IMR-90 (cell line): ENCODE measurements around the gene ARHGAP18. TPM values are rescaled to one million over a fixed set of nuclear protein-coding genes. Genes with fewer than 3 reads are reported as not detected.

Experiments used
- ATAC-seq: fragments of 200-7000 bp; cut with Tn5 transposase; 2 replicates; pipeline ENCODE4 v1.9.1; 2020; ENCODE audit warnings: low read depth, mild to moderate bottlenecking, moderate library complexity
- BruUV-seq: library from RNA; stranded (reverse); fragments of 400-500 nt; replicated peaks from 2 replicates; lab custom pipeline; 2021; lab: Mats Ljungman, UMichigan
- CTCF ChIA-PET: fragments of 300-600 bp; formaldehyde crosslinking; extraction: SDS; loops from one replicate; lab custom pipeline; 2021; ENCODE audit warnings: antibody characterized with exemption; lab: Yijun Ruan, JAX
- POLR2A ChIA-PET: fragments of 300-600 bp; sonication (Branson Sonifier 250); formaldehyde crosslinking; loops from one replicate; lab custom pipeline; 2022; ENCODE audit warnings: antibody characterized with exemption; ENCODE audit not compliant: unreplicated experiment; lab: Charles Lee
- DNase-seq: peaks from one replicate; pipeline ENCODE4 v3.0.0; 2013
- H2AFZ ChIP-seq: replicated peaks from 2 replicates; pipeline ENCODE3; 2013; ENCODE audit warnings: low read length, mild to moderate bottlenecking; ENCODE audit not compliant: poor library complexity
- H2AK5ac ChIP-seq: 2 replicates; pipeline ENCODE4 v1.6.1; 2013; ENCODE audit warnings: low read depth, low read length, inconsistent platforms
- H2AK9ac ChIP-seq: replicated peaks from 2 replicates; pipeline ENCODE3; 2013; ENCODE audit warnings: mild to moderate bottlenecking, low read depth, low read length, moderate library complexity; ENCODE audit not compliant: poor library complexity
- H2BK120ac ChIP-seq: 2 replicates; pipeline ENCODE4 v1.6.1; 2013; ENCODE audit warnings: low read depth, low read length, inconsistent platforms
- H2BK15ac ChIP-seq: 3 replicates; pipeline ENCODE4 v1.6.1; 2013; ENCODE audit warnings: low read depth, low read length, inconsistent platforms
- H2BK20ac ChIP-seq: 2 replicates; pipeline ENCODE4 v1.6.1; 2013; ENCODE audit warnings: low read depth, mild to moderate bottlenecking, inconsistent platforms, low read length, moderate library complexity
- H2BK5ac ChIP-seq: 2 replicates; pipeline ENCODE4 v1.6.1; 2013; ENCODE audit warnings: mild to moderate bottlenecking, low read depth, low read length, inconsistent platforms; ENCODE audit not compliant: poor library complexity, severe bottlenecking
- H3K14ac ChIP-seq: replicated peaks from 2 replicates; pipeline ENCODE4 v1.6.1; 2013; ENCODE audit warnings: low read depth, low read length, inconsistent platforms
- H3K18ac ChIP-seq: 2 replicates; pipeline ENCODE4 v1.6.1; 2013; ENCODE audit warnings: low read depth, low read length, control low read depth
- H3K23ac ChIP-seq: 2 replicates; pipeline ENCODE4 v1.6.1; 2013; ENCODE audit warnings: low read depth, low read length, inconsistent platforms
- H3K27ac ChIP-seq: 2 replicates; pipeline ENCODE4 v1.5.1; 2013; ENCODE audit warnings: mild to moderate bottlenecking, control low read depth, low read length; ENCODE audit not compliant: insufficient read depth
- H3K27me3 ChIP-seq: 2 replicates; pipeline ENCODE4 v1.6.1; 2013; ENCODE audit warnings: low read length; ENCODE audit not compliant: control insufficient read depth, insufficient read depth
- H3K36me3 ChIP-seq: 2 replicates; pipeline ENCODE4 v1.6.1; 2013; ENCODE audit warnings: low read length, mixed read lengths; ENCODE audit not compliant: control insufficient read depth, insufficient read depth
- H3K4ac ChIP-seq: 2 replicates; pipeline ENCODE4 v1.6.1; 2013; ENCODE audit warnings: low read depth, low read length, inconsistent platforms
- H3K4me1 ChIP-seq: 2 replicates; pipeline ENCODE4 v1.6.1; 2013; ENCODE audit warnings: low read length, mixed read lengths; ENCODE audit not compliant: control insufficient read depth, insufficient read depth
- H3K4me2 ChIP-seq: 2 replicates; pipeline ENCODE4 v1.6.1; 2013; ENCODE audit warnings: low read depth, mild to moderate bottlenecking, control low read depth, low read length, moderate library complexity
- H3K4me3 ChIP-seq: 2 replicates; pipeline ENCODE4 v1.5.1; 2013; ENCODE audit warnings: low read depth, mild to moderate bottlenecking, control low read depth, low read length, moderate library complexity; ENCODE audit not compliant: insufficient read depth
- H3K56ac ChIP-seq: 2 replicates; pipeline ENCODE4 v1.6.1; 2013; ENCODE audit warnings: low read length, inconsistent platforms; ENCODE audit not compliant: insufficient read depth; ENCODE audit errors: extremely low read depth
- H3K79me1 ChIP-seq, 2 experiments: 2 replicates each; pipeline ENCODE4 v1.6.1; 2013; ENCODE audit warnings: low read length in 2 of 2, inconsistent platforms in 1 of 2, low read depth in 1 of 2
- H3K9ac ChIP-seq: 2 replicates; pipeline ENCODE4 v1.6.1; 2013; ENCODE audit warnings: low read depth, low read length, control low read depth
- H3K9me1 ChIP-seq: 2 replicates; pipeline ENCODE4 v1.6.1; 2013; ENCODE audit warnings: low read length, inconsistent platforms; ENCODE audit not compliant: insufficient read depth
- H3K9me3 ChIP-seq: 2 replicates; pipeline ENCODE4 v1.6.1; 2013; ENCODE audit warnings: low read length; ENCODE audit not compliant: control insufficient read depth, insufficient read depth
- H4K20me1 ChIP-seq: 2 replicates; pipeline ENCODE4 v1.6.1; 2013; ENCODE audit warnings: low read length, inconsistent platforms; ENCODE audit not compliant: insufficient read depth
- H4K5ac ChIP-seq: 2 replicates; pipeline ENCODE4 v1.6.1; 2013; ENCODE audit warnings: mild to moderate bottlenecking, low read depth, low read length, control low read depth
- H4K8ac ChIP-seq, 2 experiments: 2 replicates each; pipeline ENCODE4 v1.6.1; 2013; ENCODE audit warnings: low read depth in 2 of 2, low read length in 2 of 2, control low read depth in 1 of 2, inconsistent platforms in 1 of 2
- H4K91ac ChIP-seq: 2 replicates; pipeline ENCODE4 v1.6.1; 2013; ENCODE audit warnings: low read depth, low read length, inconsistent platforms; ENCODE audit not compliant: insufficient read depth
- POLR2A ChIP-seq: IDR thresholded peaks from 2 replicates; pipeline ENCODE4 v1.6.1; 2012; ENCODE audit warnings: mild to moderate bottlenecking, low read depth, low read length
- SMC3 ChIP-seq: fragments of 150-350 bp; IDR thresholded peaks from 2 replicates; pipeline ENCODE4 v1.6.1; 2016; ENCODE audit warnings: low read depth, mild to moderate bottlenecking, antibody characterized with exemption, low read length, moderate library complexity
- WGBS, 2 experiments: methylation state at CpG; one replicate each; pipeline versions ENCODE4 v1.1.5 to v1.1.7; 2013; ENCODE audit warnings: missing lambda C conversion rate in 2 of 2; ENCODE audit not compliant: insufficient read length in 1 of 2; ENCODE audit errors: extremely low coverage in 2 of 2; 5-methylcytosine and 5-hydroxymethylcytosine counted together
- dilution Hi-C: fragments of 300-500 bp; cut with HindIII; formaldehyde crosslinking; loops from one replicate; pipeline ENCODE4 v1.14.3; 2018; ENCODE audit warnings: low sequenced_read_pairs; ENCODE audit not compliant: unreplicated experiment
- in situ Hi-C: fragments of 300-500 bp; cut with MboI; formaldehyde crosslinking; loops from 3 replicates; pipeline ENCODE4 v1.14.3; 2019; ENCODE audit warnings: low sequenced_read_pairs, inconsistent platforms, mixed read lengths
- intact Hi-C: fragments of 100-400 bp; cut with micrococcal nuclease; formaldehyde crosslinking; loops from 2 replicates; pipeline ENCODE4 v1.10.0; 2022
- polyA plus RNA-seq, 3 experiments: library from polyadenylated mRNA; depleted of rRNA; stranded (reverse); fragments of >200 nt; gene quantifications; 2 replicates each; pipeline ENCODE4 v1.2.3, GENCODE V29; 2012; ENCODE audit warnings: low replicate concordance in 1 of 3
- total RNA-seq: library from RNA; depleted of rRNA; stranded (reverse); fragments of >200 nt; gene quantifications from 2 replicates; pipeline ENCODE4 v1.2.3, GENCODE V29; 2012

Gene ARHGAP18
- total and polyA plus RNA-seq, 2 of the 4 experiments (the other 2 are of a cell fraction): 6.2 to 17.0 TPM

DNA sequence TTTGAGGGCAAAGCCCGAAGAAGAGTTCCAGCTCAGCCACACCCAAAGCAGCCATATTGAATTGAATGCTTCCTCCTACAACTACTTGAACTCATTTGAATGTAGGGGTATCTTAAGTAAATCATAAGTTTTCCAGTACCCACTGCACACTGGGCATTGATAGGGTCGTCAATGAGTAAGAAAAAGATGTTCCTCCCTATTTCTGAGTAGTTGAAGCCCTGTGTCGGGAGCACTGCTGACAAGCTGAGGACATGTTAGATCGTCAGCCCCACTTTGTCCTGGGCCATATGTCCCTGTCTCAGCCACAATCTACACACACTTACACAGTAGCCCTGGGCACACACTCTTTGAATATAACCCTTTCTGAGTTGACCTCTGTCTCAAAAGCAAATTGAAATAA lies 105.7 kb downstream of the ARHGAP18 start:
- intact Hi-C loops: no loop called here

More for the DNA sequence above, 105.7 kb downstream of the ARHGAP18 start:
- Histone ChIP-seq H2AK9ac (no peak overlapping the region), H3K27me3 (no peaks in the 10 kb centered on the region), H2BK120ac (no peak overlapping the region), H3K4me1 (peaks cover 4% of the 10 kb centered on the region; the same call in 1 of the 2 replicates), H4K5ac (no peak overlapping the region), H2BK20ac (no peak overlapping the region), H2AFZ (no peak overlapping the region), H4K8ac (no peak overlapping the region; a peak in 1 of 4 replicates), H3K79me1 (peaks cover 0 to 12% of the 10 kb centered on the region in 2 experiments; a peak in 2 of 4 replicates), H3K4ac (no peak overlapping the region), H3K27ac (no peak overlapping the region), H3K9me3 (no peaks in the 10 kb centered on the region), H3K36me3 (no peaks in the 10 kb centered on the region; the same call in 1 of the 2 replicates), H3K4me3 (no peak overlapping the region), H3K9ac (no peak overlapping the region), H2AK5ac (no peak overlapping the region; the same call in 1 of the 2 replicates), H3K4me2 (no peak overlapping the region), H4K20me1 (no peaks in the 10 kb centered on the region), H2BK5ac (no peak overlapping the region), H3K9me1 (no peaks in the 10 kb centered on the region), H3K14ac (no peak overlapping the region), H3K18ac (no peak overlapping the region), H2BK15ac (no peak overlapping the region; the same call in 2 of the 3 replicates), H3K23ac (0 out of 2 replicates have a peak overlapping the region, but pooled peaks have one; percentile 36), H3K56ac (no peak overlapping the region; the same call in 1 of the 2 replicates), H4K91ac (no peak overlapping the region)
- in situ Hi-C loops: no loop called here
- ChIA-PET CTCF (no interaction called here), POLR2A (no interaction called here)
- no TSS peak for BruUV-seq
- dilution Hi-C loops: no loop called here
- no peak for TF ChIP-seq SMC3
- TF ChIP-seq POLR2A: no peak
- DNase-seq (no peak), ATAC-seq (no peak)
- WGBS, 2 experiments: no CpG with 5 or more reads among the region's 4 CpGs
